ENCODE data around the gene HRG.

HRG gene

GRCh38 chr3:186621894-186622650 is 43.7 kb upstream of the HRG start:
- H3K4me3 ChIP-seq (replicated peaks; ENCODE audit: low read depth, low read length) = no peak overlapping the region
- no peak for DNase-seq (ENCODE audit: extremely low read depth, low read depth)
- TF ChIP-seq, protein P1, sequence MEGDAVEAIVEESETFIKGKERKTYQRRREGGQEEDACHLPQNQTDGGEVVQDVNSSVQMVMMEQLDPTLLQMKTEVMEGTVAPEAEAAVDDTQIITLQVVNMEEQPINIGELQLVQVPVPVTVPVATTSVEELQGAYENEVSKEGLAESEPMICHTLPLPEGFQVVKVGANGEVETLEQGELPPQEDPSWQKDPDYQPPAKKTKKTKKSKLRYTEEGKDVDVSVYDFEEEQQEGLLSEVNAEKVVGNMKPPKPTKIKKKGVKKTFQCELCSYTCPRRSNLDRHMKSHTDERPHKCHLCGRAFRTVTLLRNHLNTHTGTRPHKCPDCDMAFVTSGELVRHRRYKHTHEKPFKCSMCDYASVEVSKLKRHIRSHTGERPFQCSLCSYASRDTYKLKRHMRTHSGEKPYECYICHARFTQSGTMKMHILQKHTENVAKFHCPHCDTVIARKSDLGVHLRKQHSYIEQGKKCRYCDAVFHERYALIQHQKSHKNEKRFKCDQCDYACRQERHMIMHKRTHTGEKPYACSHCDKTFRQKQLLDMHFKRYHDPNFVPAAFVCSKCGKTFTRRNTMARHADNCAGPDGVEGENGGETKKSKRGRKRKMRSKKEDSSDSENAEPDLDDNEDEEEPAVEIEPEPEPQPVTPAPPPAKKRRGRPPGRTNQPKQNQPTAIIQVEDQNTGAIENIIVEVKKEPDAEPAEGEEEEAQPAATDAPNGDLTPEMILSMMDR (IDR thresholded peaks at IDR 0.05; ENCODE audit: low read depth, low read length, missing control alignments) = no peak

- TF ChIP-seq, protein P1 (IDR thresholded peaks at IDR 0.05; ENCODE audit: low read depth, low read length, missing control alignments) = no peak
- DNase-seq (ENCODE audit: extremely low read depth, low read depth) = no peak
- H3K4me3 ChIP-seq (replicated peaks; ENCODE audit: low read depth, low read length) = no peak overlapping the region
Observed at GRCh38 chr3:186622651-186623310, 43.0 kb upstream of the HRG start.

DNA sequence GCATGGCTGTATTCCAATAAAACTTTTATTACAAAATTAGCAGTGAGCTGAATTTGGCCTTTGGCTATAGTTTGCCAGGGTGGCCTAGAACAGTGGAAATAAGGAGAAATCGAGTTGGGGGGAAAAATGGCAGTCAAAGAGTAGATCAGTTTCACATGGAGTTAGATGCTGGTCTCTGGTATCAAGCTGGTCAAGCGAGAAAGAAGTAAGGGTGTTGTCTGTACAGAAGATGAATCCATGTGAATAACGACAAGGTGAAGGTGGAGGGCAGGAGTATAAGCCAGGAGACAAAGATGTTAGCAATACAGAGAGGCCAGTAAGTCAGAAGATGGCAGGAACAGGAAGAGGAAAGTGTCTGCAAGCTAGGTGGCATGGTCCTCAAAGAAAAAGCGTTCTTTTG is 41.2 kb upstream of the HRG start:
- no peak overlapping the region for H3K4me3 ChIP-seq (replicated peaks; ENCODE audit: low read depth, low read length)
- no peak for DNase-seq (ENCODE audit: extremely low read depth, low read depth)
- TF ChIP-seq, protein P1 (IDR thresholded peaks at IDR 0.05; ENCODE audit: low read depth, low read length, missing control alignments) = no peak

- DNase-seq (ENCODE audit: extremely low read depth, low read depth) = no peak
- TF ChIP-seq, protein P1 (IDR thresholded peaks at IDR 0.05; ENCODE audit: low read depth, low read length, missing control alignments) = no peak
Observed at GRCh38 chr3:186625600-186626042, 40.2 kb upstream of the HRG start.

GRCh38 chr3:186626254-186626847 is 39.5 kb upstream of the HRG start:
- no peak for DNase-seq (ENCODE audit: extremely low read depth, low read depth)
- no peak overlapping the region for H3K4me3 ChIP-seq (replicated peaks; ENCODE audit: low read depth, low read length)
- TF ChIP-seq, protein P1 (IDR thresholded peaks at IDR 0.05; ENCODE audit: low read depth, low read length, missing control alignments) = no peak

More at GRCh38 chr3:186625600-186626042, 40.2 kb upstream of the HRG start:
- H3K4me3 ChIP-seq (replicated peaks; ENCODE audit: low read depth, low read length) = no peak overlapping the region

- TF ChIP-seq, protein P1 (IDR thresholded peaks at IDR 0.05; ENCODE audit: low read depth, low read length, missing control alignments) = no peak
Observed at GRCh38 chr3:186627852-186628414, 37.9 kb upstream of the HRG start.

More at GRCh38 chr3:186627852-186628414, 37.9 kb upstream of the HRG start:
- DNase-seq (ENCODE audit: extremely low read depth, low read depth) = no peak
- H3K4me3 ChIP-seq (replicated peaks; ENCODE audit: low read depth, low read length) = no peak overlapping the region
